AG04450 (cell line): Measurements from ENCODE around the gene USP2. TPM values are rescaled to one million over a fixed set of nuclear protein-coding genes. Genes with fewer than 3 reads are reported as not detected.

Experiments
- CTCF ChIA-PET: fragments of 300-600, 350-600 bp; formaldehyde crosslinking; extraction: SDS; loops from one replicate; lab custom pipeline; 2022; ENCODE audit warnings: antibody characterized with exemption, inconsistent platforms; lab: Charles Lee
- POLR2A ChIA-PET: fragments of 350-600 bp; formaldehyde crosslinking; extraction: SDS; loops from one replicate; lab custom pipeline; 2021; ENCODE audit warnings: antibody characterized with exemption, inconsistent platforms; lab: Yijun Ruan, JAX
- DNase-seq: peaks from one replicate; pipeline ENCODE4 v3.0.0-alpha.2; 2011; ENCODE audit warnings: low read depth, low spot score
- H3K27ac ChIP-seq: one replicate; pipeline ENCODE4 v1.5.1; 2012; ENCODE audit warnings: low read depth, low read length, control low read depth
- H3K27me3 ChIP-seq: one replicate; pipeline ENCODE4 v1.6.0; 2012; ENCODE audit warnings: low read length; ENCODE audit not compliant: control insufficient read depth, insufficient read depth
- H3K4me3 ChIP-seq: 2 replicates; pipeline ENCODE4 v1.5.1; 2011; ENCODE audit warnings: mild to moderate bottlenecking, low read depth, low read length, control low read depth
- H3K9me3 ChIP-seq: 2 replicates; pipeline ENCODE4 v1.5.1; 2012; ENCODE audit warnings: low read length; ENCODE audit not compliant: control insufficient read depth, insufficient read depth
- CTCF ChIP-seq: IDR thresholded peaks from 2 replicates; pipeline ENCODE4 v1.5.1; 2011; ENCODE audit warnings: low read depth, low read length, control low read depth, inconsistent platforms
- polyA plus RNA-seq: library from polyadenylated mRNA; depleted of rRNA; stranded (reverse); fragments of >200 nt; gene quantifications from 2 replicates; pipeline ENCODE4 v1.2.3, GENCODE V29; 2011

The USP2 gene
- polyA plus RNA-seq, 1 experiment: 0.32 TPM

GRCh38 chr11:119359365-119360214 lies 21.9 kb downstream of the USP2 start:
- no peak overlapping the region for H3K4me3 ChIP-seq
- H3K27ac ChIP-seq: no peak overlapping the region
- CTCF ChIA-PET: interaction anchor here (3.4 to 4.6 kb wide), 2 partner anchors 14 to 115 kb away, joined by 21 to 102 read pairs; no protein-coding TSS in a partner anchor
- TF ChIP-seq CTCF: no peak
- H3K9me3 ChIP-seq: no peaks in the 10 kb centered on the region; the same call in 1 of the 2 replicates
- POLR2A ChIA-PET: interaction anchor here (1.0 kb wide), 1 partner anchor 63 kb away, joined by 3 read pairs; no protein-coding TSS in a partner anchor
- H3K27me3 ChIP-seq: peaks cover 17% of the 10 kb centered on the region
- no peak for DNase-seq

- H3K9me3 ChIP-seq: no peaks in the 10 kb centered on the region
- no peak for DNase-seq
- TF ChIP-seq CTCF: no peak
- peak overlapping the region; percentile 66 for H3K4me3 ChIP-seq
- POLR2A ChIA-PET: interaction anchor here (1.1 to 1.5 kb wide), 2 partner anchors 66 to 118 kb away, joined by 3 to 6 read pairs; partner anchors contain the start of gene THY1
- H3K27ac ChIP-seq: no peak overlapping the region
- CTCF ChIA-PET: interaction anchor here (0.6 to 4.6 kb wide), 26 partner anchors 8 to 755 kb away, joined by 3 to 123 read pairs (median 6); partner anchors contain the start of genes C1QTNF5, CBL and USP2
- H3K27me3 ChIP-seq: peaks cover 15% of the 10 kb centered on the region
Observed at GRCh38 chr11:119357074-119357473, 24.4 kb downstream of the USP2 start.

GRCh38 chr11:119356349-119357031 lies 25.0 kb downstream of the USP2 start:
- peak overlapping the region; percentile 66 for H3K4me3 ChIP-seq
- POLR2A ChIA-PET: interaction anchor here (1.0 to 1.5 kb wide), 4 partner anchors 18 to 118 kb away, joined by 3 to 6 read pairs (median 4); partner anchors contain the start of gene THY1
- peak; percentile 80 for TF ChIP-seq CTCF
- no peak for DNase-seq
- H3K27ac ChIP-seq: no peak overlapping the region
- CTCF ChIA-PET: interaction anchor here (0.6 to 4.6 kb wide), 61 partner anchors 8 to 752 kb away, joined by 3 to 123 read pairs (median 4); partner anchors contain the start of genes C1QTNF5, C2CD2L, CBL and USP2
- H3K9me3 ChIP-seq: no peaks in the 10 kb centered on the region
- H3K27me3 ChIP-seq: peaks cover 20% of the 10 kb centered on the region

- Histone ChIP-seq H3K27me3 (peaks cover 26% of the 10 kb centered on the region), H3K9me3 (no peaks in the 10 kb centered on the region), H3K4me3 (no peak overlapping the region), H3K27ac (no peak overlapping the region)
- DNase-seq: no peak
- no peak for TF ChIP-seq CTCF
- POLR2A ChIA-PET: interaction anchor here (1.3 to 1.5 kb wide), 2 partner anchors 19 to 120 kb away, joined by 5 to 6 read pairs; no protein-coding TSS in a partner anchor
- CTCF ChIA-PET: interaction anchor here (0.8 to 4.6 kb wide), 29 partner anchors 7 to 269 kb away, joined by 3 to 123 read pairs (median 10); partner anchors contain the start of genes C1QTNF5 and USP2
Observed at GRCh38 chr11:119355091-119355843, 26.2 kb downstream of the USP2 start.
